HG03039 (cell line): Measurements from ENCODE around the gene MALAT1.
A peak's percentile ranks its signal among the peaks of the same experiment; 100 is the strongest.
"Not testable (repeated sequence)": the region's sequence is repeated elsewhere in the genome, so short reads cannot be mapped to it uniquely, and the experiment has no call there.

ENCODE experiments used
- ATAC-seq: cut with Tn5 transposase; IDR thresholded peaks from one replicate; pipeline ENCODE4 v1.9.1; 2021; ENCODE audit warnings: mild to moderate bottlenecking, moderate library complexity; ENCODE audit not compliant: unreplicated experiment

The MALAT1 gene

GRCh38 chr11:65498977-65499712 is at the start of gene MALAT1:
Gene MALAT1, plus strand, starts transcription at chr11:65499045.
- ATAC-seq: no peak

DNA sequence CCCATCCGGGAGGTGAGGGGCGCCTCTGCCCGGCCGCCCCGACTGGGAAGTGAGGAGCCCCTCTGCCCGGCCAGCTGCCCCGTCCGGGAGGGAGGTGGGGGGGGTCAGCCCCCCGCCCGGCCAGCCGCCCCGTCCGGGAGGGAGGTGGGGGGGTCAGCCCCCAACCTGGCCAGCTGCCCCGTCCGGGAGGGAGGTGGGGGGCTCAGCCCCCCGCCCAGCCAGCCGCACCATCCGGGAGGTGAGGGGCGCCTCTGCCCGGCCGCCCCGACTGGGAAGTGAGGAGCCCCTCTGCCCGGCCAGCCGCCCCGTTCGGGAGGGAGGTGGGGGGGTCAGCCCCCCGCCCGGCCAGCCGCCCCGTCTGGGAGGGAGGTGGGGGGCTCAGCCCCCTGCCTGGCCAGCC is 47.5 kb upstream of the MALAT1 start:
- not testable (repeated sequence) for ATAC-seq

DNA sequence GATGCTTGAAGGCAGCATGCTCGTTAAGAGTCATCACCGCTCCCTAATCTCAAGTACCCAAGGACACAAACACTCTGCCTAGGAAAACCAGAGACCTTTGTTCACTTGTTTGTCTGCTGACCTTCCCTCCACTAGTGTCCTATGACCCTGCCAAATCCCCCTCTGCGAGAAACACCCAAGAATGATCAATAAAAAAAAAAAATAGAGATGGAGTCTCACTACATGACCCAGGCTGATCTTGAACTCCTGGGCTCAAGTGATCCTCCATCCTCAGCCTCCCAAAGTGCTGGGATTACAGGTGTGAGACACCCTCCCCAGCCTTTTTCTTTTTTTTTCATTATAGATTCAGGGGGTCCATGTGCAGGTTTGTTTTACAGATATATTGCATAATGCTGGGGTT is 46.6 kb upstream of the MALAT1 start:
- not testable (repeated sequence) for ATAC-seq

GRCh38 chr11:65452806-65453490 is 45.9 kb upstream of the MALAT1 start:
- ATAC-seq: no peak

- no peak for ATAC-seq
Observed at GRCh38 chr11:65454311-65454695, 44.5 kb upstream of the MALAT1 start.

- peak; percentile 78 for ATAC-seq
Observed at GRCh38 chr11:65454696-65455456, 44.0 kb upstream of the MALAT1 start.

GRCh38 chr11:65456418-65456817 is 42.4 kb upstream of the MALAT1 start:
- no peak for ATAC-seq

DNA sequence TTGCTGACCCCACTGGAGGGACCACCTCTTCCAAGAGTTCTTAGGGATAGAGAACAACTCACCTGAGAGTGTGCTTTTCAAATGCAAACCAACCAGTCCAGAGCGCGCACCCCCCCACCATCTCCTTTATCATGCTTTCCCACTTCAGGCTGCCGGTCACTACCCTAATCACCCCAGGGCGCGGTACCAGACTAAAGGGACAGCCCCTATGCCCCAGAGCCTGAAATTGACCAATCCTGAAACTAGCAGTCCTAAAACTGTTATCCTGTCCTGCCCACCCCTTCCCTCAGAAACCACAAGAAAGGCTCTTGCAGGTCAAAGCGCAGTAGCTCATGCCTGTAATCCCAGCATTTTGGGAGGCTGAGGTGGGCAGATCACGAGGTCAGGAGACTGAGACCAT is 39.3 kb upstream of the MALAT1 start:
- ATAC-seq: no peak

DNA sequence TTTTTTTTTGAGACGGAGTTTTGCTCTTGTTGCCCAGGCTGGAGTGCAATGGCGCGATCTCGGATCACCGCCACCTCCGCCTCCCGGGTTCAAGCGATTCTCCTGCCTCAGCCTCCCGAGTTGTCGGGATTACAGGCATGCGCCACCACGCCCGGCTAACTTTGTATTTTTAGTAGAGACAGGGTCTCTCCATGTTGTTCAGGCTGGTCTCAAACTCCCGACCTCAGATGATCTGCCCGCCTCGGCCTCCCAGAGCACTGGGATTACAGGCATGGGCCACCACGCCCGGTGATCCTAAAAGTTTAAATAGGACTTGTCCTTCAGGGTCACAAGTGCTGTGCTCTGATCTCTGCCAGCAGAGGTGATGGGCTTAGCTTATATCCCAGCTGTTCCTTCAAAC is 33.4 kb upstream of the MALAT1 start:
- not testable (repeated sequence) for ATAC-seq

DNA sequence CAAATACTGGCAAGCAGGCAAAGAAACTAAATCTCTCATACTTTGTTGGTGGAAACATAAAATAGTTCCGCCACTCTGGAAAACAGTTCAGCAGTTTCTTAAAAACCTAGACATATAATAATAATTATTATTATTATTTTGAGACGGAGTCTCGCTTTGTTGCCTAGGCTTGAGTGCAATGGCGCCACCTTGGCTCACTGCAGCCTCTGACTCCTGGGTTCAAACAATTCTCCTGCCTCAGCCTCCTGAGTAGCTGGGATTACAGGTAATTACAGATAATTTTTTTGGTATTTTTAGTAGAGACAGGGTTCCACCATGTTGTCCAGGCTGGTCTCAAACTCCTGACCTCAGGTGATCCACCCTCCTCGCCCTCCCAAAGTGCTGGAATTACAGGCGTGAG is 31.5 kb upstream of the MALAT1 start:
- ATAC-seq: not testable (repeated sequence)

GRCh38 chr11:65468874-65469333 is 29.9 kb upstream of the MALAT1 start:
- no peak for ATAC-seq

GRCh38 chr11:65470433-65471049 is 28.3 kb upstream of the MALAT1 start:
- ATAC-seq: no peak

DNA sequence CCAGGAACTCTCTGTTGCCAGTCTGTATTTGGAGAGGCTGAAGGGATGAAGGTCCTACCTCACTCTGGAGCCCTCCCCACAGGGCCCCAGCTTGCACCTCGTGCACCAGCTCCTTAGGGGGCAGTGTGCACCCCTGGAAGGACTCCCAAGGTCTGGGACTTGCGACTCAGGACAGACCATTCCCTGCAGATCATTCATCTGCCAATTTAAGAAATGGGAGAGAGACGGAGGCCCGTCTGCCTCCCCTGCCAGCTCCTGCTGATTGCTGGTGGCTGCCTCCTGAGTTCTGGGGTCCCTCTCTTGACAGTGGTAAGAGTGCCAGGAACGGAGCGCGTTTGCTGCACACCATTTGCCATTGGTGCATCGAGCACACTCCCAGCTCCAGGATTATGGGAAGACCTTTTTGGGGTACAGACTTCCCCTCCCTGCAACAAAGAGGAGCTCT is 27.4 kb upstream of the MALAT1 start:
- ATAC-seq: no peak

- ATAC-seq: not testable (repeated sequence)
Observed at GRCh38 chr11:65472588-65473277, 26.1 kb upstream of the MALAT1 start.

- ATAC-seq: no peak
Observed at GRCh38 chr11:65473278-65473860, 25.5 kb upstream of the MALAT1 start.

DNA sequence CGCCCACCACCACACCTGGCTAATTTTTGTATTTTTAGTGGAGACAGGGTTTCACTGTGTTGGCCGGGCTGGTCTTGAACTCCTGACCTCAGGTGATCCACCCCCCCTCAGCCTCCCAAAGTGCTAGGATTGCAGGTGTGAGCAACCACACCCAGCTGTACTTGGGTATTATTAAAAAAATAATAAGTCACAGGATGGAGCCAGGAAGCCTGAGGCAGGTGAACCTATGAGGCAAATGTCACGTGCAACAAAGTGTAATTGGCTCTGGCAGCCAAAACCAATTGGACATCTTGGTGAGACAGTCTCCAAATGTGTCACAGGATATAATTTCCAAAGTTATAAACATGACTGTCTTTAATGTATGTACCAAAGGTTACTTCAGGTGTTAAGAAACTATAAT is 24.0 kb upstream of the MALAT1 start:
- no peak for ATAC-seq

GRCh38 chr11:65476632-65477148 is 22.2 kb upstream of the MALAT1 start:
- ATAC-seq: peak; percentile 21

DNA sequence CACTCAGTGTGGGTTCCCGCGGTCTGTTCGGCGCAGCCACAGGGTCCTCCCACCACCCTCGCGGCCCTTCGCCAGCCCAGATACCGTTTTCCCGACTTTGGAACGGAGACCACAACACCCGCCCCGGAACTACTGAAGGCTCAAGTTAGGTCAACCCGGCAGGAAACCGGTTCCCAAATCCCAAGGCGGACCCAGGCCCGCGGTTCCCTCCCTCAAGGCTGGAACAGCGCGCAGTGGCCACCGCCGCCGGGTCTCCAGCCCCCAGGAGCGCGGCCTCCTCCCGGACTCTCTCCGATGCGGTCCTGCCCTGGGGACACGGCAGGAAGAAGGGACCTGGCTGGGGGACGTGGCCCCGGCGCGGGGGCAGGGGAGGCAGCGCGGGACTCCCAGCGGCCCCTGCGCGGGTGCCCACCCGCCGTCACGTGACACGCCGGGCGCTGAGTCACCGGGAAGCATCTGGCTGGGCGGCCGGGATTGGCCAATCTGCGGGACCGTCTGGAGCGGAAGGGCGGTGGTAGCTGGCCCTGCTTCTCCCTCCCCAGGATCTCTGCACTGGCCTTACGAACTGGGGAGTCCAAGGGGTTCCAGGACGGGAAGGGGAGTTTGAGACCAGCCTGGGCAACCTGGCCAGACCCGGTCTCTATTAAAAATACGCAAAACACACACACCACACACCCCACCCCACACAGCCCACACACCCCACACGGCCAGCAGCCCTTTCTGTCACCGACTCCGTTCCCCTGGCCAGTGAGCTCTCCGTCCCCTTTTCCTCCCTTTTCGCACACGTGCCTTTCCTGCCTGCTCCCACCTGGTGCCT is 21.5 kb upstream of the MALAT1 start:
- ATAC-seq: peak; percentile 67
